BE2C (cell line): ENCODE results near the gene MYO1C.

ENCODE experiments used
- DNase-seq: peaks from one replicate; pipeline ENCODE4 v3.0.0-alpha.2; 2020
- H3K27me3 ChIP-seq: fragments of 250-450 bp; sonication (Bioruptor Pico); 2 replicates; pipeline ENCODE4 v1.5.1; 2020; ENCODE audit warnings: mild to moderate bottlenecking
- H3K36me3 ChIP-seq: fragments of 250-450 bp; sonication (Bioruptor Pico); 2 replicates; pipeline ENCODE4 v1.5.1; 2020; ENCODE audit warnings: mild to moderate bottlenecking
- H3K4me1 ChIP-seq: fragments of 250-450 bp; sonication (Bioruptor Pico); 2 replicates; pipeline ENCODE4 v1.5.1; 2020
- H3K4me3 ChIP-seq: 2 replicates; pipeline ENCODE4 v1.5.1; 2011; ENCODE audit warnings: low read depth, low read length
- H3K9me3 ChIP-seq: fragments of 250-450 bp; sonication (Bioruptor Pico); 2 replicates; pipeline ENCODE4 v1.5.1; 2020
- CTCF ChIP-seq: IDR thresholded peaks from 2 replicates; pipeline ENCODE4 v1.5.1; 2012; ENCODE audit warnings: mild to moderate bottlenecking, low read depth, low read length

MYO1C gene

GRCh38 chr17:1470071-1470754 is 22.3 kb downstream of the MYO1C start:
- no peak for TF ChIP-seq CTCF
- DNase-seq = no peak
- Histone ChIP-seq H3K36me3 (no peaks in the 10 kb centered on the region), H3K4me3 (no peak overlapping the region), H3K27me3 (no peaks in the 10 kb centered on the region), H3K9me3 (no peaks in the 10 kb centered on the region), H3K4me1 (no peaks in the 10 kb centered on the region)

- H3K27me3 ChIP-seq = no peaks in the 10 kb centered on the region
- TF ChIP-seq CTCF = no peak
- H3K4me3 ChIP-seq = no peak overlapping the region
- no peaks in the 10 kb centered on the region for H3K4me1 ChIP-seq
- no peaks in the 10 kb centered on the region for H3K36me3 ChIP-seq
- DNase-seq = no peak
- no peaks in the 10 kb centered on the region for H3K9me3 ChIP-seq
Observed at GRCh38 chr17:1469231-1469852, 23.1 kb downstream of the MYO1C start.

GRCh38 chr17:1467898-1468492 is 24.5 kb downstream of the MYO1C start:
- Histone ChIP-seq H3K27me3 (no peaks in the 10 kb centered on the region), H3K4me3 (no peak overlapping the region), H3K4me1 (no peaks in the 10 kb centered on the region), H3K36me3 (no peaks in the 10 kb centered on the region), H3K9me3 (no peaks in the 10 kb centered on the region)
- TF ChIP-seq CTCF = no peak
- DNase-seq = no peak

GRCh38 chr17:1467258-1467657 is 25.2 kb downstream of the MYO1C start:
- Histone ChIP-seq H3K36me3 (no peaks in the 10 kb centered on the region), H3K4me3 (no peak overlapping the region), H3K27me3 (no peaks in the 10 kb centered on the region), H3K4me1 (no peaks in the 10 kb centered on the region), H3K9me3 (no peaks in the 10 kb centered on the region)
- TF ChIP-seq CTCF = no peak
- no peak for DNase-seq

- H3K4me1 ChIP-seq = no peaks in the 10 kb centered on the region
- no peak overlapping the region for H3K4me3 ChIP-seq
- no peak for TF ChIP-seq CTCF
- no peaks in the 10 kb centered on the region for H3K9me3 ChIP-seq
- no peaks in the 10 kb centered on the region for H3K36me3 ChIP-seq
- no peaks in the 10 kb centered on the region for H3K27me3 ChIP-seq
- no peak for DNase-seq
Observed at GRCh38 chr17:1464186-1464585, 28.3 kb downstream of the MYO1C start.
